ENCODE results near the gene TIAM1. TPM values are rescaled to one million over a fixed set of nuclear protein-coding genes. Genes with fewer than 3 reads are reported as not detected.

Gene TIAM1
- total and polyA plus RNA-seq, 7 donors = 0.21 to 1.7 (median 0.75) TPM

DNA sequence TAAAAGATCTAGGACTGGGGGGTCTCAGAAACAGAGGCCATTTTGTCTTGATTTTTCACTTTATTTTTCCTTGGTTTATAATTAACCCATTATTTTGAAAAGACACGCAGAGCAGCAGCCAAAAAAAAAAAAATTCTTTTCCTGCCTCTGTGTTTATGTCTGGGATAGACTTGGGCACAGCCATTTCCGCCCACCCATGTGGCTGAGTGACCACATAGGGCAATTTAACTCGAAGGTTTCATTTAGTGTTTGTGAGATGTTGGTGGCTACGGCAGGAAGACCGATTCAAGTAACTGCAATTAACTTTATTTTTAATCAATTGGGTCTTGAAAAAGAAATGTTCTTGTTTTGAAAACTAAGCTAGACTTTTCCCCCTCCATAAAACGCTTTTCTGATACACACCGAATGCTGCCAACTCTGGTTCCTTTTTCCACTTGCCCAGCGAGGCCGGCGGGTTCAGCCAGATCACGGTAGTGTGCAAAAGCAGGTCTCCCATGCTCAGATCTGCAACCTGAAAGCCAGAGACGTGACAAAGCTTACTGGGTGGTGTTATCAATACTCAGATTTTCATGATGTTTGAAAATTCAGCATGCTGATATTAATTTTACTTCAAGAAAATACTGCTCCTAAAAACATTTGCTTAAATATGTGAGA, 208.4 kb downstream of the TIAM1 start:
- H3K27ac ChIP-seq = no peak overlapping the region
- no peaks in the 10 kb centered on the region for H3K27me3 ChIP-seq (ENCODE audit: insufficient read depth in 3 of 3, low read length in 2 of 3)
- intact Hi-C loops (cut with DNase I) = no loop called here
- TF ChIP-seq, protein P1, sequence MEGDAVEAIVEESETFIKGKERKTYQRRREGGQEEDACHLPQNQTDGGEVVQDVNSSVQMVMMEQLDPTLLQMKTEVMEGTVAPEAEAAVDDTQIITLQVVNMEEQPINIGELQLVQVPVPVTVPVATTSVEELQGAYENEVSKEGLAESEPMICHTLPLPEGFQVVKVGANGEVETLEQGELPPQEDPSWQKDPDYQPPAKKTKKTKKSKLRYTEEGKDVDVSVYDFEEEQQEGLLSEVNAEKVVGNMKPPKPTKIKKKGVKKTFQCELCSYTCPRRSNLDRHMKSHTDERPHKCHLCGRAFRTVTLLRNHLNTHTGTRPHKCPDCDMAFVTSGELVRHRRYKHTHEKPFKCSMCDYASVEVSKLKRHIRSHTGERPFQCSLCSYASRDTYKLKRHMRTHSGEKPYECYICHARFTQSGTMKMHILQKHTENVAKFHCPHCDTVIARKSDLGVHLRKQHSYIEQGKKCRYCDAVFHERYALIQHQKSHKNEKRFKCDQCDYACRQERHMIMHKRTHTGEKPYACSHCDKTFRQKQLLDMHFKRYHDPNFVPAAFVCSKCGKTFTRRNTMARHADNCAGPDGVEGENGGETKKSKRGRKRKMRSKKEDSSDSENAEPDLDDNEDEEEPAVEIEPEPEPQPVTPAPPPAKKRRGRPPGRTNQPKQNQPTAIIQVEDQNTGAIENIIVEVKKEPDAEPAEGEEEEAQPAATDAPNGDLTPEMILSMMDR (IDR thresholded peaks at IDR 0.05) = no peak
- ATAC-seq = no peak
- H3K4me1 ChIP-seq = no peaks in the 10 kb centered on the region
- no peak for DNase-seq
- 78 to 81% (median 80%) methylated on average over 12 of the region's 12 CpGs for WGBS, 3 donors
- no peaks in the 10 kb centered on the region for H3K36me3 ChIP-seq (ENCODE audit: insufficient read depth in 1 of 2, low read depth in 1 of 2)
- no peak overlapping the region for H3K4me3 ChIP-seq
- no peaks in the 10 kb centered on the region for H3K9me3 ChIP-seq

DNA sequence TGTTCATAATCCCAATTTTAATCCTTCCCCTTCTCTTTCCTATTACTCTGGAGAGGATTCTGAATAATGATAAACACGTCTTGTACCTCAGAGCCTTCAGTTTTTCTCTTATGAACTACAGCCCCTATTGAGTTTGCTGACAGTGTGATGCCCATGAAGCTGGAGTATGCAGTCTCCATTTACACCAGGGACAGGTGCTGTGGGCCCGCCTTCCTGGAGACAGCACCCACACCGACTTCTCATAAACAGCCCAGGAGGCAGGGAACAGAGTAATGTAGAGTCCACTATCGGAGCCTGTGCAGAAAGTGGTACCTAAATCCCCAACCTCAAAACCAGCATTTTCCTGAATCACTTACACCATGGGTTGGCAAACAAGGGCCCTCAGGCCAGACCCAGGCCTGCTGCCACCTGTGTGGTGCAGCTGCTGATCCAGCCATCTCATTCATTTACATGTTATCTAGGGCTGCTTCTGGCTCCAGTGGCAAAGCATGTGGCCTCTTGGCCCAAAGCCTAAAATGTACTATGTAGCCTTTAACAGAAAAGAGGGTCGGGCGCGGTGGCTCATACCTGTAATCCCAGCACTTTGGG, 210.7 kb downstream of the TIAM1 start:
- Histone ChIP-seq H3K36me3 (ENCODE audit: insufficient read depth in 1 of 2, low read depth in 1 of 2) (no peaks in the 10 kb centered on the region), H3K9me3 (no peaks in the 10 kb centered on the region), H3K4me3 (no peak overlapping the region), H3K27ac (no peak overlapping the region), H3K4me1 (no peaks in the 10 kb centered on the region), H3K27me3 (ENCODE audit: insufficient read depth in 3 of 3, low read length in 2 of 3) (no peaks in the 10 kb centered on the region)
- intact Hi-C loops (cut with DNase I) = no loop called here
- ATAC-seq (no peak), DNase-seq (no peak)
- TF ChIP-seq, protein P1 (IDR thresholded peaks at IDR 0.05) = no peak
- WGBS, 3 donors = 83 to 91% (median 85%) methylated on average over 7 of the region's 7 CpGs

DNA sequence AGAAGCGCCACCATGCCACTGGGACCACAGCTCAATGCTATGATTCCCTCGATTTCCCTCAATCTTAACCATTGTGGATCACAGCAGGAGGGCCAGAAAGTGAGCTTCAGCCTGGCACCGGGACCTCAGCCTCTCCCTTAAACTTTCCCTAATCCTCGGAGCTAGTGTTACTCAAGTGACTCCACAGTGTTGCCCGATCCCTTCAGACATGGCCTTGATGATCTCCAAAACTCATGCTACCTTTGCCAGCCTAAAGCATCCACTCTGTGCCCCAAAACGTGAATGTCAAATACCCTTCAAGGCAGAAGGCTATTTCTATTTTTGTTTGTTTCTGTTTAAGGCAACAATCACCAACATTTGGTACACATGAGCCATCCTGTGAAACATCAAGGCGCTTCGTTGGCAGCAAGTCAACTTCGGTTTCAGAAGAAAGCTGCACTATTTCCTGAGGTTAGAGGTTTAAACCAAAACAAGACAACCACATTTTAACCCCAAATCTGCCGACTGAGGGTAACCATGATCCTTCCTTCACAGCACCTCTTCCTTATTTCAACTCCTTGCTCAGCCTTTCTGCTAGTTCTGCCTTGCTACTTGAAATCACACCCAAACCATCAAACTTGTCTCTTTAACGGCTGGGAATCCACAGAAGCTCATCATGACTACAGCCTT, 211.4 kb downstream of the TIAM1 start:
- Histone ChIP-seq H3K9me3 (no peaks in the 10 kb centered on the region), H3K4me1 (no peaks in the 10 kb centered on the region), H3K27ac (no peak overlapping the region), H3K4me3 (no peak overlapping the region), H3K27me3 (ENCODE audit: insufficient read depth in 3 of 3, low read length in 2 of 3) (no peaks in the 10 kb centered on the region), H3K36me3 (ENCODE audit: insufficient read depth in 1 of 2, low read depth in 1 of 2) (no peaks in the 10 kb centered on the region)
- intact Hi-C loops (cut with DNase I) = no loop called here
- no peak for ATAC-seq
- DNase-seq = no peak
- TF ChIP-seq, protein P1 (IDR thresholded peaks at IDR 0.05) = no peak
- 76 to 81% (median 79%) methylated on average over 11 of the region's 11 CpGs for WGBS, 3 donors

DNA sequence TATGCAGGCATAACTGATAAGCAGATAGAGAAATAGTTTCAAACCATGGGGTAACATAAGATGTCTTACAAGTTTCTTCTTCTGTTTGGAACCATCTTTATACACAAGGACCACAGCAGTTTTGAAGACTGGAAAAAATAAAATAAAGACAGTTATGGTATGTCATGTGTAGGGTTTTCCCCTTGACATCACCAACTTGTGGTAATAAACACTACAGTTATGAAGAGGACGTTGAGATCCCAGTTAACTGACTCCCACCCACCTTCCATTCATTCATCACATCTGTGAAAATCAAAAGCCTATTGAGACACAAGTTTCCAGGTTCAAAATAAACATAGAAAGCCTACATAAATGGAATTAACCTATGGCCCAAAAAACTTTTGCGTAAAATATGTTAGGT, 213.2 kb downstream of the TIAM1 start:
- intact Hi-C loops (cut with DNase I) = no loop called here
- H3K9me3 ChIP-seq = no peaks in the 10 kb centered on the region
- H3K27ac ChIP-seq = no peak overlapping the region
- no peak overlapping the region for H3K4me3 ChIP-seq
- H3K27me3 ChIP-seq (ENCODE audit: insufficient read depth in 3 of 3, low read length in 2 of 3) = no peaks in the 10 kb centered on the region
- WGBS, 3 donors = 79 to 87% (median 83%) methylated on average over 2 of the region's 2 CpGs
- no peaks in the 10 kb centered on the region for H3K36me3 ChIP-seq (ENCODE audit: insufficient read depth in 1 of 2, low read depth in 1 of 2)
- no peaks in the 10 kb centered on the region for H3K4me1 ChIP-seq
- TF ChIP-seq, protein P1 (IDR thresholded peaks at IDR 0.05) = no peak
- ATAC-seq (no peak), DNase-seq (no peak)

Data from psoas muscle (tissue), 8 donors.